RWPE2 (cell line): Measurements from ENCODE around the gene GOLGA6L1.
"Not testable (repeated sequence)": the region's sequence is repeated elsewhere in the genome, so short reads cannot be mapped to it uniquely, and the experiment has no call there.

Source experiments
- ATAC-seq: fragments of 200-7000 bp; cut with Tn5 transposase; 3 replicates; pipeline ENCODE4 v1.9.1; 2021; ENCODE audit warnings: low read depth
- DNase-seq: peaks from one replicate; pipeline ENCODE4 v3.0.0-alpha.2; 2020; ENCODE audit warnings: low spot score
- H3K27ac ChIP-seq: fragments of 450-650 bp; 2 replicates; pipeline ENCODE4 v1.5.1; 2017; ENCODE audit warnings: mild to moderate bottlenecking; ENCODE audit not compliant: poor library complexity, severe bottlenecking
- H3K27me3 ChIP-seq: fragments of 250-450 bp; sonication (Bioruptor Pico); 2 replicates; pipeline ENCODE4 v1.5.1; 2021; ENCODE audit warnings: mild to moderate bottlenecking, moderate library complexity; ENCODE audit not compliant: insufficient read depth, poor library complexity, severe bottlenecking
- H3K36me3 ChIP-seq: fragments of 250-450 bp; sonication (Bioruptor Pico); 2 replicates; pipeline ENCODE4 v1.5.1; 2020; ENCODE audit warnings: low read depth, mild to moderate bottlenecking, moderate library complexity
- H3K4me1 ChIP-seq: fragments of 250-450 bp; sonication (Bioruptor Pico); 2 replicates; pipeline ENCODE4 v1.5.1; 2021; ENCODE audit warnings: mild to moderate bottlenecking, moderate library complexity; ENCODE audit not compliant: insufficient read depth, poor library complexity, severe bottlenecking
- H3K4me3 ChIP-seq: fragments of 250-450 bp; sonication (Bioruptor Pico); 2 replicates; pipeline ENCODE4 v1.5.1; 2021; ENCODE audit warnings: mild to moderate bottlenecking, moderate library complexity; ENCODE audit not compliant: severe bottlenecking
- H3K9me3 ChIP-seq: fragments of 250-450 bp; sonication (Bioruptor Pico); 2 replicates; pipeline ENCODE4 v1.5.1; 2021; ENCODE audit warnings: mild to moderate bottlenecking, moderate library complexity; ENCODE audit not compliant: severe bottlenecking
- TF ChIP-seq, protein P1 (sequence below): fragments of 450-650 bp; IDR thresholded peaks from one replicate; pipeline ENCODE4 v1.5.1; 2017; ENCODE audit warnings: mild to moderate bottlenecking, moderate library complexity; ENCODE audit not compliant: poor library complexity, severe bottlenecking

The GOLGA6L1 gene

DNA sequence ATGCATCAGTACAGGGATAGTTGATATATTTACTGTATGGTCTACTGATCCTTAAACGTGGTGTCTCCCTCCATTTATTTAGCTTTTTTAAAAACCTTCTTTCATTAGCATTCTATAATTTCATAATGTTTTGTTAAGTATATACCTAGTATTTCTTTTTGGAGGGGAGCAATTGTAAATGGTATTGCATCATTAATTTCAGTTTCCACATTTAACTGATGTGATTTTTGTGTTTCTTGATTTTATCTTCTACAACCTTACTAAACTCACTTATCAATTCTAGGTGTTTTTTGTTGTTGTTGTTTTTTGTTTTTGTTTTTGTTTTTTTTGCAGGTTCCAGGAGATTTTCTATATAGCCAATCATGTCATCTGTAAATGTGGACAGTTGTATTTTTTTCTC, 18.4 kb downstream of the GOLGA6L1 start:
- H3K27me3 ChIP-seq = peaks cover 25% of the 10 kb centered on the region
- H3K4me1 ChIP-seq = no peaks in the 10 kb centered on the region
- no peak overlapping the region for H3K4me3 ChIP-seq
- H3K27ac ChIP-seq = no peak overlapping the region
- no peaks in the 10 kb centered on the region for H3K36me3 ChIP-seq
- H3K9me3 ChIP-seq = no peaks in the 10 kb centered on the region
- DNase-seq (no peak), ATAC-seq (no peak)
- TF ChIP-seq, protein P1, sequence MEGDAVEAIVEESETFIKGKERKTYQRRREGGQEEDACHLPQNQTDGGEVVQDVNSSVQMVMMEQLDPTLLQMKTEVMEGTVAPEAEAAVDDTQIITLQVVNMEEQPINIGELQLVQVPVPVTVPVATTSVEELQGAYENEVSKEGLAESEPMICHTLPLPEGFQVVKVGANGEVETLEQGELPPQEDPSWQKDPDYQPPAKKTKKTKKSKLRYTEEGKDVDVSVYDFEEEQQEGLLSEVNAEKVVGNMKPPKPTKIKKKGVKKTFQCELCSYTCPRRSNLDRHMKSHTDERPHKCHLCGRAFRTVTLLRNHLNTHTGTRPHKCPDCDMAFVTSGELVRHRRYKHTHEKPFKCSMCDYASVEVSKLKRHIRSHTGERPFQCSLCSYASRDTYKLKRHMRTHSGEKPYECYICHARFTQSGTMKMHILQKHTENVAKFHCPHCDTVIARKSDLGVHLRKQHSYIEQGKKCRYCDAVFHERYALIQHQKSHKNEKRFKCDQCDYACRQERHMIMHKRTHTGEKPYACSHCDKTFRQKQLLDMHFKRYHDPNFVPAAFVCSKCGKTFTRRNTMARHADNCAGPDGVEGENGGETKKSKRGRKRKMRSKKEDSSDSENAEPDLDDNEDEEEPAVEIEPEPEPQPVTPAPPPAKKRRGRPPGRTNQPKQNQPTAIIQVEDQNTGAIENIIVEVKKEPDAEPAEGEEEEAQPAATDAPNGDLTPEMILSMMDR = no peak

DNA sequence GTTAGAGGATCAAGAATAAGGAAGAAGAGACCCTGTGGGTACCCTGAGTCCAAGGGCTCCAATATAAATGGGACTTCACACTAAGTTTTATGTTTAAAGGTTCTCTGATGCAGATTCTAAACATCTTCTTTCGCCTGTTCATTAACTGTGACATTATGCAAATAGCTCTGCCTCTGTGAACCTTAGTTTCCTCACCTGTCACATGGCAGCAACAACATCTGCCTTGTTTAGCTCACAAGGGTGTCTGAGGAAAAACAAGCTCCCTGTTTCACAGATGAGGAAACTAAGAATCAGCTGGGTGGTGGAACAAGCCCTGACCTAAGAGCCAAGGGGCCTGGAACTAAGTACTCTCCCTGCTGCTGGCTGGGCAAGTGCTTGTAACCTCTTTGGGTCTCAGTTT, 40.8 kb downstream of the GOLGA6L1 start:
- H3K4me1 ChIP-seq = no peaks in the 10 kb centered on the region
- no peak overlapping the region for H3K4me3 ChIP-seq
- H3K36me3 ChIP-seq = no peaks in the 10 kb centered on the region
- H3K9me3 ChIP-seq = no peaks in the 10 kb centered on the region
- peaks cover 14% of the 10 kb centered on the region for H3K27me3 ChIP-seq
- DNase-seq (no peak), ATAC-seq (no peak)
- TF ChIP-seq, protein P1 = no peak
- H3K27ac ChIP-seq = no peak overlapping the region

DNA sequence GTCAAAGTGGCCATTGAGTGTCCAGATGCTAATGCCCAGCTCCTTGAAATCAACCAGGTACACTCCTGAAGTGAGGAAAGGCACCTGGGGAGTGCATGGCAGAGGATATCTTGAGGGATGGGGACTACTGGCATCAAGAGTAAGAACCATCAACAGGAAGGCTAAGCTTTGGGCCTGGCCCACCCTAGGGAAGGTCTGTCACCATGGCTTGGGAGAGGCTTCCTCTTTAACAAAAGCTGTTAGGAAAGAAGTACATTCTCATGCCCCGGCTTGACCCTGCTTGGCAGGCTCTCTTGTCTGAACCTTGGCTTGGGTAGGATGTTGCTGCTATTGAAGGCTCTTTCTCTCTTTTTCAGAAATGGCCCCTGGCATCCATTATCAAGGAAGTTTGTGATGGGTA, 53.5 kb downstream of the GOLGA6L1 start:
- no peak for ATAC-seq
- no peak overlapping the region for H3K27ac ChIP-seq
- H3K36me3 ChIP-seq = no peaks in the 10 kb centered on the region

DNA sequence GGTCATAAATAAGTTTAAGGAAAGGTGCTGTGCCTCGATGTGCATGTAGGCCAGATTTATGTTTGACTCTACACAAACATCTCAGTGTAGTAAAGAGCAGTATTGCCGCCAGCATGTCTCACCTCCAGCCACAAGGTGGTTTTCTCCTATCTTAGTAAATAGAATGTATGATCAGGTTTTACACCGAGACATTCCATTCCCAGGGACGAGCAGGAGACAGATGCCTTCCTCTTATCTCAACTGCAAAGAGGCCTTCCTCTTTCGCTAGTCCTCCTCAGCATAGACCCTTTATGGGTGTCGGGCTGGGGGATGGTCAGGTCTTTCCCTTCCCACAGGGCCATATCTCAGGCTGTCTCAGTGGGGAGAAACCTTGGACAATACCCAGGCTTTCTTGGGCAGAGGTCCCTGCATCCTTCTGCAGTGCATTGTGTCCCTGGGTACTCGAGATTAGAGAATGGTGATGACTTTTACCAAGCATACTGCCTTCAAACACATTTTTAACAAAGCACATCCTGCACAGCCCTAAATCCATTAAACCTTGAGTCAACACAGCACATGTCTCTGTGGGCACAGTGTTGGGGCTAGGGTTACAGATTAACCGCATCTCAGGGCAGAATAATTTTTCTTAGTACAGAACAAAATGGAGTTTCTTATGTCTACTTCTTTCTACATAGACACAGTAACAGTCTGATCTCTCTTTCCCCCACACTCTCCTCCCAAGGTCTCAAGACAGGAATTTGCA, 54.5 kb downstream of the GOLGA6L1 start:
- H3K36me3 ChIP-seq, DNase-seq, H3K4me1 ChIP-seq, H3K27ac ChIP-seq, H3K27me3 ChIP-seq, H3K4me3 ChIP-seq, ATAC-seq, H3K9me3 ChIP-seq: not testable (repeated sequence)

More for the DNA sequence above, 53.5 kb downstream of the GOLGA6L1 start:
- no peak for DNase-seq
- no peaks in the 10 kb centered on the region for H3K4me1 ChIP-seq
- H3K9me3 ChIP-seq = no peaks in the 10 kb centered on the region
- TF ChIP-seq, protein P1 = no peak
- no peak overlapping the region for H3K4me3 ChIP-seq
- H3K27me3 ChIP-seq = peaks cover 12% of the 10 kb centered on the region

DNA sequence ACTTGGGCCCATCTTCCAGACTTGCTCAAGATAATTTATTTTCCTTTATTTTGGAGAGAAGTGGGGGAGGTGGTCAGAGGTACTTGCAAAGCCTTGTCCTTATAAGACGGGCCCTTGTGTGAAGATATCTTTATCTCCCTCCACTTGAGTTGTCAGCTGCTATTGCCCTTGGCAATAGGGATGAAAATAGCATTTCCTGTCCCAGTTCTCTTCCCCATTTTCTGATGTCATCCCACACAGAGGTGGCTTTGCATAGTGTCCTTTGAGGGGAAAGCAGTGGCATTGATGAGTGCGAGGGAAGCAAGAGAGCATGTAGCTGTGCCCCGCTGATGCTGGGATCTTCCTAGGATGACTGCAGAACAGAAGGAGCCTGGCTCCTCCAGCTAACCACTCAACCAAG, 55.4 kb downstream of the GOLGA6L1 start:
- Histone ChIP-seq H3K27me3 (peaks cover 4% of the 10 kb centered on the region), H3K36me3 (no peaks in the 10 kb centered on the region), H3K4me3 (no peak overlapping the region), H3K27ac (no peak overlapping the region), H3K9me3 (no peaks in the 10 kb centered on the region), H3K4me1 (no peaks in the 10 kb centered on the region)
- DNase-seq = no peak
- no peak for ATAC-seq
- TF ChIP-seq, protein P1 = no peak
